ENCODE measurements around the gene PRKCE.

DNA sequence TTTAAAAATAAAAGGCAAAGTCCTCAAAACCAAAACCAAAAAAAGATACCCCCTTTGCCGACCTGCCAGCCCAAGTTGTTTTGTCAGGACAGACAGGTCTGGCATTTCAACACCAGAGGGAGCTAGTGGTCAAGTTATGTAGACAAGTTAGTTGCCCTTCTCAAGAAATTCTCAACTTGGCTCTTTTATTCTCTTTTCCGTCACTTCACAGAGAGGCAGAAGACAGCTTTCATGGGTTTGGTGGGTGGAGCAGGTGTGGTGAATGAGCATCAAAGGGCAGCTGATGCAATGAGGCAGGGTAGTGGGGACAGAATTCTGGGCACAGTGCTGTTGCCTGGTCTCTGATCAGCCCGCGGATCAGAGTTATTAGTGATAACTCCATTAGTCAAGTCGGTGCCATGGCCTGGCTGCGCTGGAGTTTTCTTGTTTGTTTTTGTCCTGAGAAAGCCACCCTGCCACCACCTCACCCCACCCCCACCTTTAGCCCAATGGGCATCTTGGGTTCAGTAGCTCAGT is 342.1 kb downstream of the PRKCE start:
- TF ChIP-seq, protein P1, sequence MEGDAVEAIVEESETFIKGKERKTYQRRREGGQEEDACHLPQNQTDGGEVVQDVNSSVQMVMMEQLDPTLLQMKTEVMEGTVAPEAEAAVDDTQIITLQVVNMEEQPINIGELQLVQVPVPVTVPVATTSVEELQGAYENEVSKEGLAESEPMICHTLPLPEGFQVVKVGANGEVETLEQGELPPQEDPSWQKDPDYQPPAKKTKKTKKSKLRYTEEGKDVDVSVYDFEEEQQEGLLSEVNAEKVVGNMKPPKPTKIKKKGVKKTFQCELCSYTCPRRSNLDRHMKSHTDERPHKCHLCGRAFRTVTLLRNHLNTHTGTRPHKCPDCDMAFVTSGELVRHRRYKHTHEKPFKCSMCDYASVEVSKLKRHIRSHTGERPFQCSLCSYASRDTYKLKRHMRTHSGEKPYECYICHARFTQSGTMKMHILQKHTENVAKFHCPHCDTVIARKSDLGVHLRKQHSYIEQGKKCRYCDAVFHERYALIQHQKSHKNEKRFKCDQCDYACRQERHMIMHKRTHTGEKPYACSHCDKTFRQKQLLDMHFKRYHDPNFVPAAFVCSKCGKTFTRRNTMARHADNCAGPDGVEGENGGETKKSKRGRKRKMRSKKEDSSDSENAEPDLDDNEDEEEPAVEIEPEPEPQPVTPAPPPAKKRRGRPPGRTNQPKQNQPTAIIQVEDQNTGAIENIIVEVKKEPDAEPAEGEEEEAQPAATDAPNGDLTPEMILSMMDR (IDR thresholded peaks at IDR 0.05; ENCODE audit: poor library complexity): peak; percentile 86
- TF ChIP-seq EZH2phosphoT487 (IDR thresholded peaks at IDR 0.05; ENCODE audit: low read depth, severe bottlenecking, unreplicated experiment) (no peak), EZH2 (IDR thresholded peaks at IDR 0.05; ENCODE audit: borderline replicate concordance) (no peak)
